Stimulated activated CD8-positive, alpha-beta memory T cell treated with anti-CD3 and anti-CD28 coated beads, Interleukin-15, amount 100 ng/mL, for 4 hours (primary cell): ENCODE data around the gene CCDC149.

ENCODE experiments used
- DNase-seq, 2 donors: peaks; one replicate each; pipeline ENCODE4 v3.0.0-alpha.2; 2020; ENCODE audit warnings: low read depth in 2 of 2

CCDC149 gene

DNA sequence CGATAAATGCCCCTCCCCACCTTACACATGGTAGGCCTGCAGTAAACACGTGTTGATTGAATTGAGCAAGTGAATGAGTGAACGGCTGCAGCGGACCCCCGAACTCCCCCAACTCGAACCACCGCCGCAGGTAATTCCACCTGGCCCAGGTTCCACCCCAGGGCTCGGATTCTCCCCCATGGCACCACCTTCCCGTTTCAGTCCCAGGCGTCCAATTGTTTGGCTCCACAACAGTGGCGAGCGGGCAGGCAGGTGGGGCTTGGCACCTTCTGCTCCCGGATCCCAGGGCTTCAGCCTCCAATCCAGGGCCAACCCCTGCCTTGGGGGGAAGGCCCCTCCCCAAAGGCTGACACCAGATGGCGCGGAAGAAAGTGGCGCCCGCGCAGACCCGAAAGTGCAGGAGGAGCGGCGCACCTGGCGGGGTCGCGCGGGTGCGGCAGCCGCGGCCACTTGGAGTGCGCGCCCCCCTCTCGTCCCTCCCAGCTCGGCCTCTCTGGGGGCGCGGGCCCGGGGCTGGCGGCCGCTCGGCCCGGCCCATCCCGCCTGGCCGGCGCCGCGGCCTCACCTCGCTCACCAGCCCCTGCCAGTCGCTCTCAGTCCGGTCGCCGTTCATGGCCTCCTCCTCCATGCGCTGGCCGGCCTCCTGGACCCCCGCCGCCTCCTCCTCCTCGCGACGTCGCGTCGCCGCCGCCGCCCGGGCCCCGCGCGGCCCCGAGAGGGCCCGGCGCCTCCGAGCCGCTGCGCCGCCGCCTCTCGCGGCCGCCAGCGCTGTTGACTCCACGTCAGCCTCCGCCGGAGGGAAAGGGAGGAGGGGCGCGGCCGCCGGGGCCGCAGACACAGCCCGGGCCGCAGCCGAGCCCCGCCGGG is at the start of gene CCDC149:
TSS of gene CCDC149 (minus strand) at position 791 of the 867 bp plus-strand sequence. CDS start at position 613, 178 bp downstream.
- DNase-seq: no peak

- no peak for DNase-seq
These were observed 45.0 kb upstream of the CCDC149 start for GRCh38 chr4:24957886-24958285.

DNA sequence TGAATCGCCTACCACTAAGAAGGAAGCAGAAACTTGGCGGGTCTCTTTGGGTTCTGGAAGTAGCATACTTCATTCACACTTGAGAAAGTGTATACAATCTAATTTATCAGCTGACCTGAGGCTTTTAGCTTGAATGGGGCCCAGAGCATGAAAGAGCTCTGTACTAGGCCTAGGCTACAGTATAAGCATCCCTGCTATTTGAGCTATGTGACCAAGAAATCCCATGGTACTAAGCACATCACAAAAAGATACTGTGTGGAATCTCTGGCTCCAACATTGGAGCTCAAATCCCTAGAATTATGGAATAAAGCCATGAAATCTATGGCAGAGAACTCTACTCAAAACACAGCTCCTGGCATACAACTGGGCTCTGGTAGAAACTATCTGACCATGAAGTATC is 43.9 kb upstream of the CCDC149 start:
- DNase-seq: no peak

- DNase-seq: no peak
These were observed 43.2 kb upstream of the CCDC149 start for GRCh38 chr4:24956091-24956490.

GRCh38 chr4:24952667-24953066 is 39.8 kb upstream of the CCDC149 start:
- no peak for DNase-seq

- no peak for DNase-seq
These were observed 37.1 kb upstream of the CCDC149 start for GRCh38 chr4:24949970-24950369.

GRCh38 chr4:24937917-24938281 is 25.1 kb upstream of the CCDC149 start:
- DNase-seq: no peak

DNA sequence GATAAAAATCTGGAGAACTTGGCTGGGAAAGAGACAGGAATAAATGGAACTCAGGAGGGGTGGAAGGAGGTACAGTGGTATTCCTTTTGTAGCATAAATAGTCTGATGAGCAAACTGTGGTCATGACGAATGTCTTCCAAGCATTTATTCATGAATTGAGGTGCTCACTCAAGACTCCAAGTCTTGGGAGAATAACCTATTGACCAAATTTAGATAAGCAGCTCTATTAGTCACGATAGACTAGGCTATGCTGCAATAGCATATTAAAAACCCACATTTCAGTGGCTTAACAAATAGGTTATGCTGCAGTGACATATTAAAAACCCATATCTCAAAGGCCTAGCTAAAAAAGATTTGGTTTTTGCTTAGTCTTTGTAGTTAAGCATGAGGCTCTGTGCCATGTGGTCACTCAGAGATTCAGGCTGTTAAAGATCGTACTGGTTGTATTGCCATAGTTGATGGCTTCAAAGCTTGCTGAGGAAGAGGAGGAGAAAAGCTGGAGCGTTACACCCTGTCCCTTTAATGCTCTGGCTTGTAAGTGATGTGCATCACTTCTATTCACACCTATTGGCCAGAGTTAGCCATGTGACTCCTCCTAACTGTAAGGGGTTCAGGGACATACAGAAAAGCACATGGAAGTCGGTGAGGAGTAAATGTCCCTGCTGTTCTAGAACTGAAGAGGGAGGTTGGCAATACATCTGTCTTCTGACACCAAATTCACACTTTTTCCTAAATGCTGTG is 24.5 kb upstream of the CCDC149 start:
- no peak for DNase-seq

GRCh38 chr4:24935856-24936255 is 23.0 kb upstream of the CCDC149 start:
- no peak for DNase-seq

DNA sequence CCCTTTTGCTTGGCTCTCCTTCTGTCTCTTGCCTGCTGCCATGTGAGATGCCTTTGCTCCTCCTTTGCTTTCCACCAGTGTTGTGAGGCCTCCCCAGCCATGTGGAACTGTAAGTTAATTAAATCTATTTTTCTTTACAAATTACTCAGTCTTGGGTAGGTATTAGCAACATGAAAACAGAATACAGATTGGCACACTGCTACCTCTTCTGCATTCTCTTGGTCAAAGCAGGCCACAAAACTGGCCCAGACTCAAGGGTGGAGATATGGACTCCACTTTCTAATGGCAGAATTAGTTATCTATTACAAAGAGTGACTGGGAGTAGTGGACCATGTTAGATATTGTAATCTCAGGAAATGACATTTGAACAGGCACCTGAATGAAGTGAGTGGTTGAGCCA is 21.5 kb upstream of the CCDC149 start:
- DNase-seq: no peak

DNA sequence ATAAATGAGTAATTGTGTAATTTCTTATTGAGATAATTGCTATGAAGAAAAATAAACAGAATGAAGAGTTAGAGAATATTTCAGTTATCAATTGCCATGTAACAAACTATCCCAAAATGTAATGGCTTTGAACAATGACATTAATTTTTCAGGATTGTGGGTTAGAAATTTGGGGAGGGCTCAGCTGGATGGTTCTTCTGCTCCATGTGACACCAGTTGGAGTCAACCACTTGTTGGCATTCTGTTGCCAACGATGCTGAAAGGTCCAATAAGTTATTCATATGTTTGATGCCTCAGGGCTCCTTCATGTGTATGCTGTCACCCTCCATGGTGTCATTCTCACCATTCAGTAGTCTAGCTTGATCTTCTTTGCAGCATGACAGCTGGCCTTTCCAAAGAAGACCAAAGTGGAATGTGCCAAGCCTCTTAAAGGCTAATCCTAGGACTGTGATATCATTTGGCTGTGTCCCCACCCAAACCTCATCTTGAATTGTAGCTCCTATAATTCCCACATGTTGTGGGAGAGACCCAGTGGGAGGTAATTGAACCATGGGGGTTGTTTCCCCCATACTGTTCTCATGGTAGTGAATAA is 20.9 kb upstream of the CCDC149 start:
- no peak for DNase-seq

- no peak for DNase-seq
These were observed 19.8 kb upstream of the CCDC149 start for GRCh38 chr4:24932515-24933225.

DNA sequence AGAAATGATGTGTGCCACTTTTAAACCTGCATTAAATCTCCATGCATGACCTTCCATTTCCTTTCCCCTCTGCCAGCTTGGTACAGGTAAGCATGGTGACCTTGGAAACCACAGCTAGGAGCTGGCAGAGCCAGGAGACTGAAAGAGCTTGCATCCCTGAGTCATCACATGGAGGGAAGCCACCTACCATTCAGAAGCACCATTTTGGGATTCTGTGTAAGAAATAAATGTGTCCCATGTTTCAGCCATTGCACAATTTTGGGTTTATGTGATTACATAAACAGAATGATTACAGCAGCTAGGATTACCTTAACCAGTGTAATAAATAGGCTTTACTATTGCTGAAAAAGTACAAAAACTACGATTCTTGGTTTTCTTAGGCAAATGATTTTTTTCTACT is 17.3 kb upstream of the CCDC149 start:
- no peak for DNase-seq

GRCh38 chr4:24928708-24929107 is 15.9 kb upstream of the CCDC149 start:
- no peak for DNase-seq

DNA sequence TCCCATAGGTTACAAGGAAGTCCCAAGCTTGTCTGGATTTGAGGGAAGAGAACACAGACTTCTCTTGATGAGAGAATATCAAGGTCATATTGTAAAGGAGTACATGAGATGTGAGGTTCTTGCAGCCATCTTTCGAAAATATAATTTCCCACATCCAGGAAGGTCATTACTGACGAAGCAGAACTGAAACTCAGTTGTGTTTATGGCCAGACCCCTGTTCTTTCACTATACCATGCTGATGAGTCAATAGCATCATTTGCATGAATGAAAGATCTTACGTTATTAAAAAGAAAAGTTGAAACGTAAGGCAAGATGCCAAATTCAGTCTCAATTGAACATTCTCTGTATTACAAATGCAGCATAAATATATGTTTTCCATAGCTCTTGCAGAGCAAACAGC is 14.2 kb upstream of the CCDC149 start:
- no peak for DNase-seq

DNA sequence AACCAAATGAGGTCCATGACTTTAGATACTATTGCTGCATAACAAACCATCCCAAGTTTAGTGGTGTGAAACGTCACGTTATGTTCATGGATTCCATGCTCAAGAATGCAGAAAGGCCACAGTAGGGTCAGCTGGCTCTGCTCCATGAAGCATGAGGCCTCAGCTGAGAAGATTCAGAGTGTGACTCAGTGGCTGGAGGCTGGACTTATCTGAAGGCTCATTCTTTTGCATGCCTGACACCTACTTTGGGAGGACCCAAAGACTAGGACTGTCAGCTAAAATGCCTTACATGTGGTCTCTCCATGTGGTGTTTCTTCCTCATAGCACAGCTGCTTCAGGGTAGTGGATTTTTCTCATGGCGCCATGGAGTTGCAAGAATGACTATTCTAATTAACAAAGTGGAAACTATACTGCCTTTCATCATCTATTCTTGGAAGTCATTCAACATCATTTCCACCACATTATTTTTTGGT is 11.5 kb upstream of the CCDC149 start:
- no peak for DNase-seq

GRCh38 chr4:24923550-24923949 is 10.7 kb upstream of the CCDC149 start:
- no peak for DNase-seq

DNA sequence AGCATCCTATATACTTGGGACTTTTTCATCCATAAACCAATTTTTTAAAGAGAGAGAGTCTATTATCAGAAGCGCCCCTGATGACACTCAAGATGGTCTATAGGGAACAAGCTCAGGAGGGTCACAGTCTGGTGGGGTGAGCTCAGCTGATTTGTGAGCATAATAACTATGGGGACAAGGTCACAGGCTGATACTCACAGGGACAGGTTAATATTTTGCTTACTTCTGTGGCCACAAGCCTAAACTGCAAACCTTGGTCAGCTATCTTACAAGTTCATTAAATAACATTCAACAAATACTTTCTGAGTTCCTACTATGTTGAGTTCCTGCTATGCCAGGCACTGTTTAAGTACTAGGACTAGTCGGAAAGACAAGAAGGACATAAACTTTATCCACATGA is 10.2 kb upstream of the CCDC149 start:
- no peak for DNase-seq

GRCh38 chr4:24922416-24922815 is 9.6 kb upstream of the CCDC149 start:
- DNase-seq: no peak

GRCh38 chr4:24921491-24921890 is 8.6 kb upstream of the CCDC149 start:
- no peak for DNase-seq

GRCh38 chr4:24920008-24920407 is 7.2 kb upstream of the CCDC149 start:
- no peak for DNase-seq
